Measurements from ENCODE around the gene LIN7C. TPM values are rescaled to one million over a fixed set of nuclear protein-coding genes. Genes with fewer than 3 reads are reported as not detected.
"Not testable (repeated sequence)": the region's sequence is repeated elsewhere in the genome, so short reads cannot be mapped to it uniquely, and the experiment has no call there.

LIN7C gene
- total RNA-seq, 6 donors from 2014 or later, result 13.0 to 52.9 (median 26.2) TPM

GRCh38 chr11:27524155-27524554, 17.6 kb upstream of the LIN7C start:
- TF ChIP-seq CTCF (IDR thresholded peaks at IDR 0.05) (no peak), EP300 (IDR thresholded peaks at IDR 0.05) (no peak), POLR2AphosphoS5 (IDR thresholded peaks at IDR 0.05) (no peak), POLR2A (IDR thresholded peaks at IDR 0.05) (no peak)
- Histone ChIP-seq H3K9me3 (no peaks in the 10 kb centered on the region), H3K4me1 (no peaks in the 10 kb centered on the region), H3K27me3 (peaks cover 0 to 2% (median 0%) of the 10 kb centered on the region in 4 donors), H3K4me3 (no peak overlapping the region), H3K36me3 (no peaks in the 10 kb centered on the region), H3K27ac (no peak overlapping the region)
- ATAC-seq (ENCODE audit: low FRiP score in 2 of 2), result no peak
- DNase-seq, result no peak
- 78 to 79% methylated on average over 5 of the region's 5 CpGs for WGBS, 2 donors

- WGBS, 2 donors, result 96 to 99% methylated on average over 3 of the region's 3 CpGs
- no peaks in the 10 kb centered on the region for H3K9me3 ChIP-seq
- H3K36me3 ChIP-seq, result no peaks in the 10 kb centered on the region
- H3K4me3 ChIP-seq, result no peak overlapping the region
- H3K4me1 ChIP-seq, result no peaks in the 10 kb centered on the region
- H3K27ac ChIP-seq, result no peak overlapping the region
- H3K27me3 ChIP-seq, result peaks cover 0 to 2% (median 0%) of the 10 kb centered on the region in 4 donors
- DNase-seq (no peak), ATAC-seq (ENCODE audit: low FRiP score in 2 of 2) (no peak)
- no peak for TF ChIP-seq POLR2A (IDR thresholded peaks at IDR 0.05)
- TF ChIP-seq POLR2AphosphoS5 (IDR thresholded peaks at IDR 0.05), result no peak
Measured at GRCh38 chr11:27520226-27520625, 13.7 kb upstream of the LIN7C start.

- Histone ChIP-seq H3K4me1 (no peaks in the 10 kb centered on the region), H3K9me3 (peaks cover 0 to 3% (median 0%) of the 10 kb centered on the region in 4 donors), H3K4me3 (no peak overlapping the region), H3K27ac (no peak overlapping the region), H3K36me3 (no peaks in the 10 kb centered on the region), H3K27me3 (peaks cover 0 to 2% (median 0%) of the 10 kb centered on the region in 4 donors)
- no peak for ATAC-seq (ENCODE audit: low FRiP score in 2 of 2)
- WGBS, 2 donors, result 74 to 87% methylated on average over 2 of the region's 2 CpGs
- TF ChIP-seq POLR2A (IDR thresholded peaks at IDR 0.05) (no peak), EP300 (IDR thresholded peaks at IDR 0.05) (no peak), POLR2AphosphoS5 (IDR thresholded peaks at IDR 0.05) (no peak)
- no peak for DNase-seq
Measured at GRCh38 chr11:27518518-27518917, 11.9 kb upstream of the LIN7C start.

DNA sequence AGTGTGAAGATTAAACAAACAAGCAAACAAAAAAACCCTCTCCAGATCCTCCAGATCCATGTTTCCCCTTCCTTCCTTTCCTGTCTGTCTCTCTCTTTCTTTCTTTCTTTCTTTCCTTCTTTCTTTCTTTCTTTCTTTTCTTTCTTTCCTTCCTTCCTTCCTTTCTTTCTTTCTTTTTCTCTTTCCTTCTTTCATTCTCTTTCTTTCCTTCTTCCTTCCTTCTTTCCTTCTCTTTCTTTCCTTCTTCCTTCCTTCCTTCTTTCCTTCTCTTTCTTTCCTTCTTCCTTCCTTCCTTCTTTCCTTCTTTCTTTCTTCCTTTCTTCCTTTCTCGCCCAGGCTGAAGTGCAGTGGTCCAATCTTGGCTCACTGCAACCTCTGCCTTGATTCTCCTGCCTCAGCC, 10.9 kb upstream of the LIN7C start:
- H3K27me3 ChIP-seq; ATAC-seq (ENCODE audit: low FRiP score in 2 of 2); H3K4me1 ChIP-seq; DNase-seq; H3K36me3 ChIP-seq; H3K27ac ChIP-seq; H3K4me3 ChIP-seq; H3K9me3 ChIP-seq: not testable (repeated sequence)
- WGBS, 2 donors, result 90 to 100% methylated on average over 1 of the region's 1 CpG

- no peak for ATAC-seq (ENCODE audit: low FRiP score in 2 of 2)
- TF ChIP-seq EP300 (IDR thresholded peaks at IDR 0.05) (no peak), CTCF (IDR thresholded peaks at IDR 0.05) (no peak), POLR2A (IDR thresholded peaks at IDR 0.05) (no peak)
- no peak overlapping the region for H3K27ac ChIP-seq
- 82 to 84% methylated on average over 4 of the region's 4 CpGs for WGBS, 2 donors
- H3K4me1 ChIP-seq, result no peaks in the 10 kb centered on the region
- DNase-seq, result no peak
- H3K4me3 ChIP-seq, result no peak overlapping the region
- peaks cover 0 to 3% (median 0%) of the 10 kb centered on the region in 4 donors for H3K9me3 ChIP-seq
- H3K36me3 ChIP-seq, result no peaks in the 10 kb centered on the region
- peaks cover 0 to 2% (median 0%) of the 10 kb centered on the region in 4 donors for H3K27me3 ChIP-seq
Measured at GRCh38 chr11:27514558-27514957, 8.0 kb upstream of the LIN7C start.

DNA sequence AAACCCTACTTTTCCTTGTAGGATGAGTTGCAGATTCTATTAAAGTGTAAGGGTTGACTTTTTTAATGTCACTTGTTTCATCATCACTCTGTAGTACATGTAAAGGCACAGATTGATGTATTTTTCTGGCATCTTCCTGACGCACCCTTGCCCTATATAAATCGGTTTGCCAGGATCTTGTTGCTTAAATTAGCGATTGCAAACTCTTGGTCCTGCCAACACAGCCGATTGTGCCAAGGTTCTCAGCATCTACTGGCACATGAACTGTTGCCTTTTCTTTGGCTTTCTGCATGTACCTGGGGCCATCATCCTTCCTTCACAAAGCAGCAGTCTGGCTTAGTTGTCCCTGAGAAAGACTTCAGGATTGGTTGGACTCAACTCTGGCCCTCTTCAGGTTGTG, 7.5 kb upstream of the LIN7C start:
- Histone ChIP-seq H3K9me3 (peaks cover 0 to 3% (median 0%) of the 10 kb centered on the region in 4 donors), H3K27me3 (no peaks in the 10 kb centered on the region), H3K4me3 (no peak overlapping the region), H3K27ac (no peak overlapping the region), H3K36me3 (no peaks in the 10 kb centered on the region), H3K4me1 (no peaks in the 10 kb centered on the region)
- 94% methylated on average over 4 of the region's 4 CpGs for WGBS, 2 donors
- no peak for DNase-seq
- no peak for ATAC-seq (ENCODE audit: low FRiP score in 2 of 2)
- no peak for TF ChIP-seq CTCF (IDR thresholded peaks at IDR 0.05)
- TF ChIP-seq POLR2AphosphoS5 (IDR thresholded peaks at IDR 0.05), result no peak
- TF ChIP-seq POLR2A (IDR thresholded peaks at IDR 0.05), result no peak
- TF ChIP-seq EP300 (IDR thresholded peaks at IDR 0.05), result no peak
